ENCODE data around the gene NTF3.

- TF ChIP-seq GABPA (IDR thresholded peaks at IDR 0.05; ENCODE audit: low read depth) = no peak
- no peak for TF ChIP-seq CTCF (IDR thresholded peaks at IDR 0.05)
- TF ChIP-seq YY1 (IDR thresholded peaks at IDR 0.05; ENCODE audit: low read depth) = no peak
- TF ChIP-seq EZH2phosphoT487 (IDR thresholded peaks at IDR 0.05; ENCODE audit: borderline replicate concordance, low read depth) = no peak
- no peak for TF ChIP-seq ZBTB33 (IDR thresholded peaks at IDR 0.05; ENCODE audit: borderline replicate concordance, low read depth)
- no peak for TF ChIP-seq MAX (IDR thresholded peaks at IDR 0.05; ENCODE audit: low read depth)
- TF ChIP-seq NFIC (IDR thresholded peaks at IDR 0.05; ENCODE audit: borderline replicate concordance) = no peak
- no peak for TF ChIP-seq ELF1 (IDR thresholded peaks at IDR 0.05)
- no peak for TF ChIP-seq SIN3A (IDR thresholded peaks at IDR 0.05; ENCODE audit: borderline replicate concordance, low read depth, low read length)
- no peak for TF ChIP-seq USF1 (IDR thresholded peaks at IDR 0.05; ENCODE audit: borderline replicate concordance, low read depth)
Observed at GRCh38 chr12:5515458-5515857, 83.5 kb downstream of the NTF3 start.
